ENCODE data around the gene IFNK.

Gene IFNK

GRCh38 chr9:27539479-27540441 is 15.7 kb downstream of the IFNK start:
- no peak for DNase-seq

GRCh38 chr9:27540502-27540901 is 16.4 kb downstream of the IFNK start:
- no peak for DNase-seq

DNA sequence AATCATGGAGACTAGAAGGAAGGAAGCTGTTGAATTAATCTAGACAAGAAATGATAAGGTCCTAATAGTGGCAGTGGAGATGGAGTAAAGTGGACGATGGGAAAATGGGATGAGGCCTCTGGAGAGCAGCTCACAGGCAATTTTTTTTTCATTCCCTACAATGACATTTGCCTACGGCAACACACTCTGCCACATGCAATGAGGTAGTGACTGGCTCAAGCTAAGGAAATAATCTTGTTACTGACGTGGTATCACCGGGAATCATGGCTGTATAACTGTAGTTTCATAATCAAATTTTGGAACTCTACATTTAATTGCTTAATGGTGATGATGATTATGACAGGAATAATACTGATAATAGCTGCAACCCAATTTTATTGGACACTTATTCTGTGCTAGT is 17.6 kb downstream of the IFNK start:
- DNase-seq = no peak

- DNase-seq = no peak
Measured at GRCh38 chr9:27542508-27542907, 18.4 kb downstream of the IFNK start.

DNA sequence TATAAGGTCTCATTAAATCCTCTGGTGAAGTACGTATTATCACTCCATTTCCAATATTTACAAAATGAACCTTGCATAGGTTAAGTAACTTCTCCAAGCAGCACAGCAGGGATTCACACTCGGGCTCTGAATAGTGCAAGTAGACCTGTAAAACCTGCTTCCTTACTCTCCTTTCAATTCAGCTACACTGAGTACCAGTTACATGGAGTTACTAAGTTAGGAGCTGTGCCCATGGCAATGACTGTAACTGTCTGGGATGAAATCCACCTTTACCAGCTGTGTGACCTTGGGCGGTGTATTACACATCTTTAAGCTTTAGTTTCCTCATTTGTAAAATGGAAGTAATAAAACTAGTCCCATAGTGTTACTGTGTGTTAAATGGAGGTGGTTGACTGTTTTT is 21.4 kb downstream of the IFNK start:
- no peak for DNase-seq

DNA sequence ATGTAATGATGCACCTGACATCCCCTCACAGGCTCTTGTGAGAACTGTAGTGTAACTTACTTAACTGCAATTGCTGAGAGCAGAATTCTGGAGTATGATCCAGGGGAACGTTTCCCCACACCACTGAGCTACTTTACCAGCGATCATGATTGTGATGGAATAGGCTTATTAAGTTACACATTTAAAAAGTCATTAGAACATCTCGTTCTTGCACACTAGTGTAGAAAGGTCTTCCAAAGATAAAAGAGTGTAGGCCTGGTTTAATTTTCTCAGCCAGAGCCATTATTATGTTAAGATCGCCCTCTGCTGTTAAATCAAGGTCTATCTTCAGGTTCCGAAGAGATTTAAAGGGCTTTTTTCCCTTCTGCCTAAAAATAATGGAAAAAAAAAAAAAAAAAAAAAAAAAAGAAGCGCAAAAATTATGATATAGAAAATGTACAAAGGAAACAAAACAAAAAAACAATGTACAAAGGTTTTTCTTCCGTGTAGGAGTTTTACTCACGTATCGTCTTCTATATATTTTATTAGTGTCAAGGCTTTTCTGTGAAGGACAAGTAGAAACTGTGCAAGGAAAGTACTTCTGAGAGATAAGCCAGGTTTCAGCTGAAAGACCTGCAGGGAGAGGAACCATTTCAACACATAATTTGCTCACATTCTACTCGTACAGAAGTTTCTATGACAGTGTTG is 24.1 kb downstream of the IFNK start:
- no peak for DNase-seq

DNA sequence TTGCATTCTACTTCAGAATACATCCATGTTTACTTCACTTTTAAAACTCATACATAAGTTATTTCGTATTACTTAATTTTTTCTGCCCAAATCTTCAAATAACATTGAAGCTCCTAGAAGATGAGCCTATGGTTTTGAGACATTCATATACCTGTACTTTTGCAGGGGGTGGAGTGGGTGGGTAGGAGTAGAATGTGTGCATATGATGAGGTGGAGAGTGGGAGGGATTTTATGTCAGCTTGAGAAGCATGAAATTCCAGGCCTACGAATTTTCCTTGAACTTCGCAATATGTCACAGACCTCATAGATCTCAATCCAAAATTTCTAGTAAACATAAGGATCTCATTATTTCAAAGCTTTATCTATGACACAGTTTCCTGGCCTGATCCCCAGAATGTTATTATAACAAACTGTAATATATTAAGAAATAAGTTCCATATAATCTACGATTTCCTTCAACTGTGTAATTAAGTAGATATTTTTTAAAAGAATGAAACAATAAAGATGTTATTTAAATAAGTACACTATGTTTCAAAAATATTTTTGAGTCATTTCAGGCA is 25.2 kb downstream of the IFNK start:
- no peak for DNase-seq

GRCh38 chr9:27554712-27555111 is 30.6 kb downstream of the IFNK start:
- no peak for DNase-seq

- DNase-seq = no peak
Measured at GRCh38 chr9:27556470-27556869, 32.4 kb downstream of the IFNK start.

DNA sequence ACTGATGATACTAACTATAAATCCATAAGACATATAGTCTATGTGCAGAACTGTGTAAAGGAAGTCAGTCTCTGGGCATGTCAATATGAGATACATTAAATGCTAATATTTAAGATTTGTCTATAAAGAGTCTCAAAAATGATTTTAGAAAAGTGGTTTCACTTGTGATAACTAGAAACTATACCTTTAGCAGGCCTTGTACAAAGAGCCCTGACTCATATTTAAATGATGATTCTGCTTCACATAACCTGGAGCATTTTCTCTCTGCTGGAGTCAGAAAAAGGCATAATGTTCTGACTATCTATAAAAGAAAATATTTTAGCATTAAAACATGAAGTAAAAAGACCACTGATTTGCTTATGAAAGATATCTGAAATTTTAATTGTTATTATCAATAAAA is 34.2 kb downstream of the IFNK start:
- no peak for DNase-seq

GRCh38 chr9:27560457-27560856 is 36.4 kb downstream of the IFNK start:
- DNase-seq = no peak

DNA sequence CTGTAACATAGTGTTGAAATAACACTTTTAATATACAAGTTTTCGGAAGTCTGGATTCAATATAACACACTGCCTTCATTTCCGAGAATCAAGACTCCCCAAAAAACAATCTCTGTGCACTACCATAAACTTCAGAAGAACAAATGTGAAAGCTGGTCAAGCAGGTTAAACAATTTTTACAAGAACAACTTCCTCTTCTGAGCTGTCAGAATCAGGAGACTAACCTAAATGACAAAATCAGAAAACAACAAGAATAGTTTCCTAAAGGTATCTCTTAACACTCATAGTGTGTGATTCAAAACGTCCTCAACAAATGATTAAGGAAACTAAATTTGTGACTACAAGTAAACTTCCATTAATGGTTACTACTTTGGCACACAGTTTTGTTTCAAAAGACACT is 37.6 kb downstream of the IFNK start:
- no peak for DNase-seq

- DNase-seq = no peak
Measured at GRCh38 chr9:27563738-27564430, 39.8 kb downstream of the IFNK start.

- no peak for DNase-seq
Measured at GRCh38 chr9:27564670-27565069, 40.6 kb downstream of the IFNK start.

DNA sequence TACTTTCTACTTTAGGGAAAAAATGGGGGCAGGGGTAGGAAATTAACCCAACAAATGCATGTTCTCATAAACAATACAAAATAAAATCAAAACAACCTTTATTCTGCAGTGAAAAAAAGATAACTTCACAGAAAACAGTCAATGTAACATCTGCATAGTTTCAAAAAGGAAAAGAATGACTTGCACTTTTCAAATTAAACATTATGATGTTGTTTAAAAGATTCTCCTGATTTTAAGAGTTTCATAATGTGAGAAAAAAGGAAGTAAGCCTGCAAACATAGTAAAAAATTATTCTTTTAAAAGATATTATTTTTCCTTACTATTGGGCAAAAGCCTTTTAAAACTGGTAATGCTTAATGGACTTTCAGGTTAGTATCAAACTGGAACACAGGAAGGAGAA is 41.6 kb downstream of the IFNK start:
- DNase-seq = no peak

GRCh38 chr9:27566118-27566517 is 42.0 kb downstream of the IFNK start:
- no peak for DNase-seq

- no peak for DNase-seq
Measured at GRCh38 chr9:27569406-27569805, 45.3 kb downstream of the IFNK start.

DNA sequence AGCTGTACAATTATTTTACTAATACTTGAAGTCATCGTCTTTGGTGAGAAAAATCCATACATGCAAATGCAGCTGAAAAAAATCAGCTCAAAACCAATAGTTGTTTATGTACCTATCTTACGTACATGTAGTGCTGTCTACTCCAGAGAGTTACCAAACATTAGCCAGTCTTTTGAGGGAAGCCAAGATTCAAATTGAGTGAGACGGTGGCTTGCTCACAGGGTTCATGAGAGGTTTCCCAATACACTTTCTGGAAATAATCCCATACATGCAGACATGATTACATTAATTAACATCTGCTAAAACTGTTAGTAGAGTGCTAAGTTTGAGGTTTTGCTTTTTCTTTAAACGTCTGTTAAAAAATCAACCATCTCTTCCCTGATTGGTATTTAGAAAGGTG is 46.9 kb downstream of the IFNK start:
- no peak for DNase-seq

DNA sequence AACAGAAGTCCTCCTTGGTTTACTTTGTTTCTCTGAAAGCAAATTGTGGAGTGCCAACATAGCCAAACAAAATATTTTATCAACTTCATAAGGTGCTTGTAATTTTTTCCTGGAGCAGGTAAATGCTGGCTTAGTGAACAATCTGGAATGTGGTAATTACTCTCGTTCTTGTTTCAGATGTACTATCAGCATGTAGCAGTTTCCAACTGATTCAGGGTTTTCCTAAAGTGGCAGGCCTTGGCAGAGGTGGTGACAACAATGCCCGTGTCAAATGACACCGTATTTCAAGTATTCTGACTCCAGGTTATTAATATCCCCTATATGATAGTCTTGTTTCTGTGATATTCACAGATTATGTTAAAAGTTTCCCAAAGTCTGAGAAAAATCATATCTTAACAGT is 48.0 kb downstream of the IFNK start:
- no peak for DNase-seq

DNA sequence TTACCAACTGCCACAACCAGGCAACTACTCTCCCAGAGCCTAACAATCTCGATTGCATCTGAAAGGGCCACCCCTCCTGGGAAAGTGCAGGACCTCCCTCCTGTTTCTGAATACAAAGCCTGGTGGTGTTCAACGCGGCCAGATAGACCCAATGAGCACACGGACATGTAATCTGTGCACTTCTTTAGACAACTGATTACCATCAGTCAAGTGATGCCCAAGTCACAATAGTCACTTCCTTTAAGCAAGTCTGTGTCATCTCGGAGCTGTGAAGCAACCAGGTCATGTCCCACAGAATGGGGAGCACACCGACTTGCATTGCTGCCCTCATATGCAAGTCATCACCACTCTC is 48.5 kb downstream of the IFNK start:
- DNase-seq = no peak

GRCh38 chr9:27572918-27573633 is 49.0 kb downstream of the IFNK start, which contains the start of gene C9orf72:
C9orf72 (minus strand) TSS chr9:27573481; CDS start chr9:27567120, 6,361 bp downstream.
- peak; percentile 95 for DNase-seq

Data from activated CD8-positive, alpha-beta memory T cell treated with anti-CD3 and anti-CD28 coated beads, Interleukin-2, amount 50 U/mL, for 48 hours (primary cell).